Muscle of arm (tissue), 14 donors: ENCODE data around the gene CSRNP3. TPM values are rescaled to one million over a fixed set of nuclear protein-coding genes. Genes with fewer than 3 reads are reported as not detected.

Source experiments
- DNase-seq: peaks from one replicate; pipeline ENCODE4 v3.0.0-alpha.2; 2013
- long read RNA-seq, 11 donors: transcript quantifications; one replicate each; lab custom pipeline, GENCODE V29; 2026
- polyA plus RNA-seq, 12 donors: library from polyadenylated mRNA; unstranded; fragments of 120-200 nt; gene quantifications; one replicate each; pipeline ENCODE4 v1.2.1, GENCODE V29; 2013; ENCODE audit not compliant: insufficient read length in 12 of 12

The CSRNP3 gene, protein sequence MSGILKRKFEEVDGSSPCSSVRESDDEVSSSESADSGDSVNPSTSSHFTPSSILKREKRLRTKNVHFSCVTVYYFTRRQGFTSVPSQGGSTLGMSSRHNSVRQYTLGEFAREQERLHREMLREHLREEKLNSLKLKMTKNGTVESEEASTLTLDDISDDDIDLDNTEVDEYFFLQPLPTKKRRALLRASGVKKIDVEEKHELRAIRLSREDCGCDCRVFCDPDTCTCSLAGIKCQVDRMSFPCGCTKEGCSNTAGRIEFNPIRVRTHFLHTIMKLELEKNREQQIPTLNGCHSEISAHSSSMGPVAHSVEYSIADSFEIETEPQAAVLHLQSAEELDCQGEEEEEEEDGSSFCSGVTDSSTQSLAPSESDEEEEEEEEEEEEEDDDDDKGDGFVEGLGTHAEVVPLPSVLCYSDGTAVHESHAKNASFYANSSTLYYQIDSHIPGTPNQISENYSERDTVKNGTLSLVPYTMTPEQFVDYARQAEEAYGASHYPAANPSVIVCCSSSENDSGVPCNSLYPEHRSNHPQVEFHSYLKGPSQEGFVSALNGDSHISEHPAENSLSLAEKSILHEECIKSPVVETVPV
- 10 to 100 TPM in 10 of 12 donors, 1 to 10 TPM in 1, not detected in 1; 7.7 to 17.3 (median 12.2) TPM for polyA plus RNA-seq
- long read RNA-seq, donor 1, result 0 reads
- long read RNA-seq, donor 2, full-length matches to known transcripts, result 3 of 3 reads
- long read RNA-seq, donor 2, partial matches to known transcripts, result 0 of 3 reads
- long read RNA-seq, donor 2, other reads (novel, unspliced or antisense), result 0 of 3 reads
- long read RNA-seq, donor 3, result 0 reads
- long read RNA-seq, donor 4, result 0 reads
- long read RNA-seq, donor 5, full-length matches to known transcripts, result 5 of 5 reads
- long read RNA-seq, donor 5, partial matches to known transcripts, result 0 of 5 reads
- long read RNA-seq, donor 5, other reads (novel, unspliced or antisense), result 0 of 5 reads
- long read RNA-seq, donor 6, partial matches to known transcripts, result 0 of 1 reads
- long read RNA-seq, donor 6, other reads (novel, unspliced or antisense), result 0 of 1 reads
- long read RNA-seq, donor 7, full-length matches to known transcripts, result 2 of 2 reads
- long read RNA-seq, donor 7, partial matches to known transcripts, result 0 of 2 reads
- long read RNA-seq, donor 7, other reads (novel, unspliced or antisense), result 0 of 2 reads
- long read RNA-seq, donor 8, full-length matches to known transcripts, result 3 of 3 reads
- long read RNA-seq, donor 8, partial matches to known transcripts, result 0 of 3 reads
- long read RNA-seq, donor 8, other reads (novel, unspliced or antisense), result 0 of 3 reads
- long read RNA-seq, donor 9, full-length matches to known transcripts, result 3 of 3 reads
- long read RNA-seq, donor 9, partial matches to known transcripts, result 0 of 3 reads
- long read RNA-seq, donor 9, other reads (novel, unspliced or antisense), result 0 of 3 reads
- long read RNA-seq, donor 10, full-length matches to known transcripts, result 3 of 3 reads
- long read RNA-seq, donor 10, partial matches to known transcripts, result 0 of 3 reads
- long read RNA-seq, donor 10, other reads (novel, unspliced or antisense), result 0 of 3 reads
- long read RNA-seq, donor 11, full-length matches to known transcripts, result 3 of 3 reads
- long read RNA-seq, donor 11, partial matches to known transcripts, result 0 of 3 reads
- long read RNA-seq, donor 11, other reads (novel, unspliced or antisense), result 0 of 3 reads

DNA sequence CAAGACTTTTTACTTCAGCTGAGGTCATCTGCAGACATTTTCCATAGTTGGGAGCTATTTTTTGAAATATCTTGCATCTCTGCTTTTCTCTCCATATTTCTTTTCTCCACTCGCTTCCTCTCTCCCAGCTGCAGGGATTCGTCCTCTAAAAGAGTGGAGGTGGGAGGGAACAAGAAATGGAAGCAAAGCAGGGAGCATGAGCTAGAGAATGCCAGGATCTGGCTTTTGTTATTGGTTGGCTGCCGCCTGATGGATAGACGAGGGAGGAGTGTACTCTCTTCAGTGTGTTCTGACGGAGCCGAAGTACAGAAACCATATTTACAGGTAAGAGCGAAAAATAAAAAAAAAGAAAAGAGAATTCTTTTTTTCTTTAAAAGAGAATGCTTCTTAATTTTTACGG is at the start of gene CSRNP3:
CSRNP3 (plus strand) TSS at position 282 of the 400 bp plus-strand sequence. CDS start 125,368 bp downstream, outside the sequence.
- peak; percentile 91 for DNase-seq

GRCh38 chr2:165420231-165420630 is 49.3 kb upstream of the CSRNP3 start:
- no peak for DNase-seq

DNA sequence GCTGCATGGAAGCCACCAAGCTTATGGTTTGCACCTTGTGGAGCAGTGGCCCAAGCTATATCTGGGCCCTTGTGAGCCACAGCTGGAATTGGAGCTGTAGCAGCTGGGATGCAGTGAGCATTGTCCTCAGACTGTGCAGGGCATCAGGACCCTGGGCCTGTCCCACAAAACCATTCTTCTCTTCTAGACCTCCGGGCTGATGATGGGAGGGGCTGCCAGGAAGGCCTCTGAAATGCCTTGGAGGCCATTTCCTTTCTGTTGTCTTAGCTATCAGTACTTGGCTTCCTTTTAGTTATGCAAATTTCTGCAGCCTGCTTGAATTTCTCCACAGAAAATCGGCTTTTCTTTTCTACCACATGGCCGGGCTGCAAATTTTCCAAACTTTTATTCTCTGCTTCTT is 46.4 kb upstream of the CSRNP3 start:
- DNase-seq, result no peak

GRCh38 chr2:165425556-165425955 is 43.9 kb upstream of the CSRNP3 start:
- DNase-seq, result no peak

GRCh38 chr2:165427686-165428085 is 41.8 kb upstream of the CSRNP3 start:
- no peak for DNase-seq

- no peak for DNase-seq
Measured at GRCh38 chr2:165428926-165429325, 40.6 kb upstream of the CSRNP3 start.

DNA sequence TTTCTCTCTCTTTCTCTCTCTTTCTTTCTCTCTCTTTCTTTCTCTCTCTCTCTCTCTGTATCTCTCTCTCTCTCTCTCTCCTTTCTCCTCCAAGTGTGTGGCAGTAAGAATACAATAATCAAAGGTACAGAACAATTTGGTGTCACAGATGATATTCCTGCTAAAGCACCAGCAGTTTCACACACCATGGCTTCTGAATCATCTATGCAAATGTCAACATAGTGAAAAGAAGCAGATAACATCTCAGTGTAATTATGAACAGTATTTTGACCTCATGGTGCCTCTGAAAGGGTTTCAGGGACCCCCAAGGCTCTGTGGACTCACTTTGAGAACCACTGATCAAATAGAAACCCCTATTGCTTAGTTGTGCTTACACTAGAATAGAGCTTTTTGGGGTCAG is 38.5 kb upstream of the CSRNP3 start:
- no peak for DNase-seq

GRCh38 chr2:165432234-165432966 is 37.1 kb upstream of the CSRNP3 start:
- DNase-seq, result no peak

DNA sequence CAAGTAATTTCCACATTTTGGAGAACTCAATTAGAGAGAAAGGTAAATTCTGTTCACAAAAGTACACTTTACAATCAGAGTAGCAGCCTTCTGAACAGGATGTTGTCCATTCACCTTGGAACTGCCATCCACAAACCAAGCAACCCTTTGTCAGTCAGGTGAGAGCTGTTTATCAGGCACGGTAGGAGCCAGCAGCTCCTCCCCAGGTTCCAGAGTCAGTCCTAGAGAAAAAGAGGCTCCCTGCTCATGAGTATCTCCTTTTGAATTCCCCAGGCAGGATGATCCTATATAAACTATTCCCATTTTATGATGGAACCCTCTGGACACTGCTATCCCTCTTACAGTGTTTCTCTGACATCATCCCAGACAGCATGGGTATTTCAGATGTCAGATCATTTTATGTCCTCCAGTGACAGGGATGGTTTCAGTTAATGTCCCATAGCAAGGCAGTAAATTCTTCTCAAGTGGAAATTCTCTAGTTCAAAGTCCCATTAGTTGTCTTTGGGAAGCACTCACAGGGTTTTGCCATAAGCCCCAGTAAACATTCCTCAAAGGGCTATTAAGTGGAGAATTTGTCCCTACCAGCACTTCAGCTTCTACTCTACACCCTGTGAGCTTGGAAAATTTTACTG is 34.5 kb upstream of the CSRNP3 start:
- no peak for DNase-seq

DNA sequence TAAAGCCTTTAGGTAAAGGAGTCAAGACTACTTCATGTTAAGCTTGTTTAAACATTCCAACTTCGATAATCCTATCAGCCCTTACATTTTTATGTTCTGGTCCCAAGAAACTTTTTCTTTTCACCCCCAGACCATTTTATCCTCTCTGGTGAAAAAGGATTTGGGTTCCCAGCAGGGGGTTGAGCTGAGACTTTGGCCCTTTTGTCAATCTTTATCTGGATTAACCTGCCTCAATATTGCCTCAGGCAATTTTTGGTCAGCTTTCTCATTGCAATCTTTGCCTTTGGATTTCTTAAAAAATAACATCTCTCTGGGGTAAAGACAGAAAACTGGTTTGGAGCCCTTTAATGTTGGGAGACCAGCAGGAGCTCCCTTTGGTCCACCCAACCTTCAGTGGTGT is 33.9 kb upstream of the CSRNP3 start:
- no peak for DNase-seq

GRCh38 chr2:165436559-165436958 is 32.9 kb upstream of the CSRNP3 start:
- DNase-seq, result no peak

DNA sequence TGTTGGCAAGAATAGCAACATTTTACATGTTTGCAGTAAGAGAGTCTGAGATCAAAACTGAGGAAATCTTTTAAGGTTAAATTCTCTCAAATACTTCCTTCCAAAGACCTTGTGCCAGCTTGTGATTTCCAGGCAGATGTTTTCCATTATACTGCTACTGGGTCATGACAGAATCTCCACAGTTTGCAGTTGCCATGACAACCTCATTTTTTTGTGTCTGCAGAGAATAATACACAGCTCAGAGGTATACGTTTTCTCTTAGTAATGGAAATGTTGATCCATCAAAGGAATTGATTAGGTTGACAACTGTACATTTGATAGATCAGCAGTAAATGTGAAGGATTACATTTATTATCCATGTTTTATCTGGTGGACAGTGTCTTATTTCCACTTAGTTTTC is 29.1 kb upstream of the CSRNP3 start:
- peak; percentile 83 for DNase-seq

- no peak for DNase-seq
Measured at GRCh38 chr2:165443511-165443910, 26.0 kb upstream of the CSRNP3 start.

GRCh38 chr2:165448406-165448805 is 21.1 kb upstream of the CSRNP3 start:
- peak; percentile 69 for DNase-seq

GRCh38 chr2:165450156-165450555 is 19.3 kb upstream of the CSRNP3 start:
- no peak for DNase-seq

DNA sequence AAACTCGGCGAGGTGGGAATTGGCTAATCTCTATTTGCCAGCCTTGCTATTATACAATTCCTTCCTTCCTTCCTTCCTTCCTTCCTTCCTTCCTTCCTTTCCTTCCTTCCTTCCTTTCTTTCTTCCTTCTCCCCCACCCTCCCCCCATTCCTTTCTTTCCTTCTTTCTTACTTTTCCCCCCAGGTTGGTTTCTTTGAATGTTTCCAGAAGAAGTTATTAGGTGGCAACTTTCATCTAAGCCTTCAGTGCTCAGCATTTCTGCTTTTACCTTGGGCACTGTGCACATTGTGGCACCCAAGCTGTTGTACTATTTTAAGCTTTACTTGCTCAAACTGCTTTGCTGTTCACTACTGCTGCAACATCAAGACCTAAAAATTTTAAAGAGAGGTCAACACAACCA is 17.2 kb upstream of the CSRNP3 start:
- DNase-seq, result no peak

DNA sequence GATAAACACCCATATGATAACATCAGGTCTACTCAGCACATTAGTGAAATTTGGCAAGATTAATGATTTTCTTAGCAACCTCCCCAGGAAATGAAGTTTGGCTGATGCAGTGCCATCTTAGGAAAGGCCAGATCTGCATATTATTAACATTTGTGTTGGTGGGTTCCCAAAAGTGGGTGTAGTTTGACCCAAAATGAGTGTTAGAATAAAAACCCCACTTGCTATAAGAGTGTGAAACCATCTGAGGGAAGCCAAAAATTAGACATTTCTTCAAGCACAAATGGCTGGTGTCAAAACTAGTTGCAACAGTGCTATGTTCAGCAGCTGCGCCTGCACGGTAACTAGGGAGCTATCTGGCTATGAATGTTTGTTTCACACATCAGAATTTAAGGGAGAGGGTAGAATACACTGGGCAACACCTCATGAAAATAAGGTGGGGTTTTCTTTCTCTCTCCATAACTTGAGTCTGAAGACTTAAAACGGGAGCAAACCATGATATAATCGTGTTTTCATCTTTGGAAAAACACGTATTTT is 15.9 kb upstream of the CSRNP3 start:
- DNase-seq, result no peak

- no peak for DNase-seq
Measured at GRCh38 chr2:165454905-165455304, 14.6 kb upstream of the CSRNP3 start.

DNA sequence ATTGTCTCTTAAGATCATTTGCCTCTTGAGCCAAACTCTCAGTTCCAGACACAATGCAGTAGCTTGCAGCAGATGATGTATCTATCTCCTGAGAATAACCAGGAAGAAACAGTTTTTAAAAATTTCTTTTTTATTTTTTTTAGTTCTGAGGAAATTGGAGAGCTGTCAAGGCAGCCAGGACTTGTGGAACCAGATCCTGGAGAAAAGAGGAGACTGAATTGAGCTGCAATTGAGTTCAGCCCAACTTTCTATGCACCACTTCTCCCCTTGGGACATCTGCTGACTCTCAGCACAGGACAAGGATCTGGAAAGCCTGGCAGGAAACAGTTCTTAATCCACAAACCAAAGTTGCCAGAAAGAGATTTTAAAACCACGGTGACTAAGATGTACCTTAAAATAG is 13.5 kb upstream of the CSRNP3 start:
- no peak for DNase-seq

GRCh38 chr2:165462443-165462842 is 7.1 kb upstream of the CSRNP3 start:
- DNase-seq, result no peak
